ENCODE data around the gene ODAD4.

ODAD4 gene

GRCh38 chr17:41977991-41978390, 47.6 kb downstream of the ODAD4 start:
- no peak overlapping the region for H3K4me3 ChIP-seq (replicated peaks; ENCODE audit: low read depth, low read length)
- TF ChIP-seq, protein P1, sequence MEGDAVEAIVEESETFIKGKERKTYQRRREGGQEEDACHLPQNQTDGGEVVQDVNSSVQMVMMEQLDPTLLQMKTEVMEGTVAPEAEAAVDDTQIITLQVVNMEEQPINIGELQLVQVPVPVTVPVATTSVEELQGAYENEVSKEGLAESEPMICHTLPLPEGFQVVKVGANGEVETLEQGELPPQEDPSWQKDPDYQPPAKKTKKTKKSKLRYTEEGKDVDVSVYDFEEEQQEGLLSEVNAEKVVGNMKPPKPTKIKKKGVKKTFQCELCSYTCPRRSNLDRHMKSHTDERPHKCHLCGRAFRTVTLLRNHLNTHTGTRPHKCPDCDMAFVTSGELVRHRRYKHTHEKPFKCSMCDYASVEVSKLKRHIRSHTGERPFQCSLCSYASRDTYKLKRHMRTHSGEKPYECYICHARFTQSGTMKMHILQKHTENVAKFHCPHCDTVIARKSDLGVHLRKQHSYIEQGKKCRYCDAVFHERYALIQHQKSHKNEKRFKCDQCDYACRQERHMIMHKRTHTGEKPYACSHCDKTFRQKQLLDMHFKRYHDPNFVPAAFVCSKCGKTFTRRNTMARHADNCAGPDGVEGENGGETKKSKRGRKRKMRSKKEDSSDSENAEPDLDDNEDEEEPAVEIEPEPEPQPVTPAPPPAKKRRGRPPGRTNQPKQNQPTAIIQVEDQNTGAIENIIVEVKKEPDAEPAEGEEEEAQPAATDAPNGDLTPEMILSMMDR (IDR thresholded peaks at IDR 0.05; ENCODE audit: low read depth, low read length, missing control alignments) = no peak
- DNase-seq (ENCODE audit: extremely low read depth, low read depth) = no peak

- no peak for DNase-seq (ENCODE audit: extremely low read depth, low read depth)
- no peak overlapping the region for H3K4me3 ChIP-seq (replicated peaks; ENCODE audit: low read depth, low read length)
- TF ChIP-seq, protein P1 (IDR thresholded peaks at IDR 0.05; ENCODE audit: low read depth, low read length, missing control alignments) = no peak
These were observed 51.8 kb downstream of the ODAD4 start for GRCh38 chr17:41982026-41982760.

- TF ChIP-seq, protein P1 (IDR thresholded peaks at IDR 0.05; ENCODE audit: low read depth, low read length, missing control alignments) = no peak
- H3K4me3 ChIP-seq (replicated peaks; ENCODE audit: low read depth, low read length) = no peak overlapping the region
- DNase-seq (ENCODE audit: extremely low read depth, low read depth) = no peak
These were observed 54.0 kb downstream of the ODAD4 start for GRCh38 chr17:41984454-41984853.

DNA sequence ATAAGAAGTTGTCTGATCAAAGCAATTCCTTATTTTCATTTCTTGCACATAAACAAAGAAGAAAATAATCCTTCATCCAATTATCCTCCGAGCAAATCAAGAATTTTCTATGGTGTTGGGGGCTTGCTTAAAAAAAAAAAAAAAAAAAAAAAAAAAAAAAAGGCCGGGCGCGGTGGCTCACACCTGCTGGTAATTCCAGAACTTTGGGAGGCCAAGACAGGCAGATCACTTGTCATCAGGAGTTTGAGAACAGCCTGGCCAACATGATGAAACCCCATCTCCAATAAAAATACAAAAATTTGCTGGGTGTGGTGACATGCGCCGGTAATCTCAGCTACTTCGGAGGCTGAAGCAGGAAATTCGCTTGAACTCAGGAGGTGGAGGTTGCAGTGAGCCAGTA, 55.5 kb downstream of the ODAD4 start:
- TF ChIP-seq, protein P1 (IDR thresholded peaks at IDR 0.05; ENCODE audit: low read depth, low read length, missing control alignments) = no peak
- H3K4me3 ChIP-seq (replicated peaks; ENCODE audit: low read depth, low read length) = no peak overlapping the region
- no peak for DNase-seq (ENCODE audit: extremely low read depth, low read depth)

GRCh38 chr17:41986634-41987033, 56.2 kb downstream of the ODAD4 start:
- H3K4me3 ChIP-seq (replicated peaks; ENCODE audit: low read depth, low read length) = no peak overlapping the region
- DNase-seq (ENCODE audit: extremely low read depth, low read depth) = no peak
- TF ChIP-seq, protein P1 (IDR thresholded peaks at IDR 0.05; ENCODE audit: low read depth, low read length, missing control alignments) = no peak

GRCh38 chr17:41987642-41988041, 57.2 kb downstream of the ODAD4 start:
- TF ChIP-seq, protein P1 (IDR thresholded peaks at IDR 0.05; ENCODE audit: low read depth, low read length, missing control alignments) = no peak
- H3K4me3 ChIP-seq (replicated peaks; ENCODE audit: low read depth, low read length) = no peak overlapping the region
- DNase-seq (ENCODE audit: extremely low read depth, low read depth) = no peak

DNA sequence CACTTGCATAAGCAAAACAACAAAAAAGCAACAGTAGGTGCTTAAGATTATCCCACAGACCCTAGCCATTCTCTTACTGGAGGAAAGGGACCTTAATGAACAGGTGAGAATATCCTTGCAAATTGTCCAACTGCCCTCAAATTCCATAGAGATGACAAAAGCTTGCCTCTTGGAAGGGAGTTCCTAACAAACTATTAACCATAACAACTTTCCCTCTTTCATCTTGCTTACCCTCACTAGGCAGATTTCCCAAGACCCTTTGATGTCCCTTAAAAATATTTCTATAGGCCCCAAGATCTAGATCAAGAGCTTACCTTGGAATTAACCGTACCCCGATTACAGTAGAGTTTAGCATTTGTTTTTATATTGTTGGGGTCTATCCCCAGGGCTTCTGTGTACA, 58.0 kb downstream of the ODAD4 start:
- no peak for DNase-seq (ENCODE audit: extremely low read depth, low read depth)
- no peak overlapping the region for H3K4me3 ChIP-seq (replicated peaks; ENCODE audit: low read depth, low read length)

More for the DNA sequence above, 58.0 kb downstream of the ODAD4 start:
- TF ChIP-seq, protein P1 (IDR thresholded peaks at IDR 0.05; ENCODE audit: low read depth, low read length, missing control alignments) = no peak

Measured in HFF-Myc (cell line).